NCI-H1694 treated with DMSO at 0.1 percent for 48 hours (cell line): ENCODE measurements around the gene MLXIPL.
"Not testable (repeated sequence)": the region's sequence is repeated elsewhere in the genome, so short reads cannot be mapped to it uniquely, and the experiment has no call there.

Source experiments
- DNase-seq: peaks from one replicate; lab custom pipeline; 2025; lab: John Stamatoyannopoulos, UW

MLXIPL gene

DNA sequence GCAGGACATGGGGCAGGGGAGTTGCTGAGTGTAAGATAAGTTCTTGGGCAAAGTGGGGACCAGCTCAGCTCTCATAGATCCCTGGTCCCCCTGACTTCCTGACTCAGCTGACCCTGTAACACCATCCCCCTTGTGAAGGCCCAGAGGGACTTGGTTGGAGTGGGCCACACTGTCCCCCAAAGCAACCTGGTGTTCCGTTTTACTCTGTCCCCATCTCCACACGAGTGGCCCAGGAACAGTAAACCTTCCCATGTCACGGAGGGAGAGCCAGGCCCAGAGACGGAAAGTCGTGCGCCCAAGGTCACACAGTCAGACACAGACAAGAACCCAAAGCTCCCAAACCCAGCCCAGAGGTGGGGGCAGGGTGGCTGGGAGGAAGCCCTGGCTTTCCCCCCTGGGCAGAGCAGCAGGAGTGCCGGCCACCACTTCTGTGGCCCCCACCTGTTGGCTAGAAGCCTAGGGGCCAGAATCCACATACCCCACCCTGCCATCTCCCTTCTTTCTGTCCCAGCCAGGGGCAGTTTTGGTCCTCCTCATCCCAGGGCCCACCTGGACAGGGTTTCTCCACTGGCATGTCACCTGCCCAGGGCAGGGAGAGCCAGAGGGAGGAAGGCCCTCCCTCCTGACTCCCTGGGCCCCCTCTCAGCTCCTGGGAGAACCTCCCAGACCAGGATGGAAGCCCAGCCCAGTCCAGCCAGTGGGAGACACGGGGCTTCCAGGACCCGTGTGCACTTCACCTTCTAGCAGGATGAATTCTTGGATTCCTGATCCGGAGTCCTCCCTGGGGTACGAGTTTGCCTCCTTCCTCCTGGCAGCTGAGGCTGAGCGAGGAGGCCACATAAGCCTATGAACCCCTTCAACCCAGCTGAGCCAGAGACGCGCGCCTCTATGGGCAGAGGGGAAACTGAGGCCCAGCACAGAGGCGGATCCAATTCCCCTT is 22.7 kb upstream of the MLXIPL start:
- no peak for DNase-seq

DNA sequence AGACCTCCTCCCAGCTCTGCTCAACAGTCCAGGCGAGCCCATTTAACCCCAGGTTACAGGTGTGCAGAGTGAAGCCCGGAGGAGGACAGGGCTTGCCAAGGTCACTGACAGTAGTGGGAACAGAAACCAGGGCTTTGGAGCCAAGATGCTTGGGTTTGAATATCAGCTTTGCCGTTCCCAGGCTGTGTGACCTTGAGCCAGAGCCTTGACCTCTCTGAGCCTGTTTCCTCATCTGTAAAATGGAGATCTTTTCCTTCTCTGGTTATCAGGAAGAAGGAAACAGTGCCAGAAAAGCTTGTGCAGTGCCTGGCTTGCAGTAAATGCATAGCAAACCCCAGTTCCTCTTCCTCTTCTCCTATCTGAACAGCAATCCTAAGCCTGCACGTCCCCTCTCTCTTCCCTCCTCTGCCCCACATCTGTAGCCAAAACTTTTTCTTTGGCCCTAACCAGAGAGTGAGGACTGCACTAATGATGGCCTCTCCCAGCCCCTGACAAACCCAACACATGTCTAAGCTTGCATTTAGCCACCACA is 21.4 kb upstream of the MLXIPL start:
- DNase-seq = no peak

DNA sequence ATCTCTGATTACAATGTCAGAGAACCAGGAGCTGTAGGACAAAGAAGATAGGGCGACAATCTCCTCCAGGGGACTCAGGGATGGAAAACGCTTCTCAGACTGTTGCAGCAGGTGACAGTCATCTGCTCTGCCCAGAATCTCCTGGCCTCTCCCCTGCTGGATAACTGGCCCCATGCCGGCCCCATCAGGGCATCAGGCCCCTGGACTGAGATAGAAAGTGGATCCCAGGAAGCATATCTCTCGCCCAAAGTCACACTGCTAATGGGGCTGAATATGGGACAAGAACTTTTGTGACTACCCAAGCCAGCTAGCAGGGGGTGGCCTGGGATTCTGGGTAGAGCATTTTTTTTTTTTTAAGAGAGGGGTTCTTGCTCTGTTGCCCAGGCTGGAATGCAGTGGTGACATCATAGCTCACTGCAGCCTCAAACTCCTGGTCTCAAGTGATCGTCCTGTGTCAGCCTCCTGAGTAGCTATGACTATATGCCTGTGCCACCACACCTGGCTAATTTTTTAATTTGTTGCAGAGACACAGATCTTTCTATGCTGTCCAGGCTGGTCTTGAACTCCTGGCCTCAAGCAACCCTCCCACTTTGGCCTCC is 20.5 kb upstream of the MLXIPL start:
- DNase-seq = no peak

DNA sequence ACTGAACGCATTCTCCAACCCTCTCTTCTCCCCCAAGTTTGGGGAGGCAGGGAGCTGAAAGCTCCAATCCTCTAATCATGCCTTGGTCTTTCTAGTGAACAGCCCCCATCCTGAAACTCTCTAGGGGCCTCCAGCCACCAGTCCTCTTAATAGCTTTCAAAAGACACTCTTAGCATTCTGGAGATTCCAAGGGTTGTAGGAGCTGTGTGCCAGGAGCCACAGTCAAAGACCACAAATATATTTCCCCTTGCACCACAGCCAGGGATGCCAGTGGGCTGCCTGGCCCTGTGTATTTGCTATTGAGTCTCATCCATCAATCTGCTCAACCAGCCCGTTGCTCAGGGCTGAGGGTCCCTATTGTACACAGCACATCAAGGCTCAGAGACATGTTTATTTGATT is 18.5 kb upstream of the MLXIPL start:
- no peak for DNase-seq

- no peak for DNase-seq
Observed at GRCh38 chr7:73638911-73639310, 14.6 kb upstream of the MLXIPL start.

DNA sequence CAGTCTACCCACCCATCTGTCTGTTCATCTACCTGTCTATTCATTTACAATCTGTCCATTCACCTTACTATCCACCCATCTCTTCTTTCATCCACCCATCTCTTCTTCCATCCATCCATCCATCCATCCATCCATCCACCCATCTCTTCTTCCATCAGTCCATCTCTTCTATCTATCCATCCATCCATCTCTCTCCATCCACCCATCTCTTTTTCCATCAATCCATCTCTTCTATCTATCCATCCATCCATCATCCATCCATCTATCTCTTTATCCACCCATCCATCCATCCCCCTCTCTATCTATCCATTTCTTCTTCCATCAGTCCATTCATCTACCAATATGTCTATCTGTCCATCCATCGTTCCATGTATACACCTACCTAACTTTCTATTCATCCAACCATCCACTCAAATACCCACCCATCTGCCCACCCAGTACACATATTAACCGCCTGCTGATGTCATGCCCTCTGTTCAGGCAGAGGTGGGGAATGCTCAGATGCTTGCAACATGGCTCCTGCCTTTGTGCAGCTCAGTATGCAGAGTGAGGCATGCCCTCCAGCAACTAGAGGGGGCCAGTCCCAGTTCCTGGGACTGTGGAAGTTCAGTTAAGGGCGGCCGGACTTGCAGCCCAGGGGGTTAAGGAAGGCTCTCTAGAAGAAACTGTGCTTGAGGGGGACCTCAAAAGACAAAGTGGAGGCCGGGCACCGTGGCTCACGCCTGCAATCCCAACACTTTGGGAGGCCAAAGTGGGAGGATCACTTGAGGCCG is 11.3 kb upstream of the MLXIPL start:
- DNase-seq = no peak

- no peak for DNase-seq
Observed at GRCh38 chr7:73633844-73634243, 9.5 kb upstream of the MLXIPL start.

DNA sequence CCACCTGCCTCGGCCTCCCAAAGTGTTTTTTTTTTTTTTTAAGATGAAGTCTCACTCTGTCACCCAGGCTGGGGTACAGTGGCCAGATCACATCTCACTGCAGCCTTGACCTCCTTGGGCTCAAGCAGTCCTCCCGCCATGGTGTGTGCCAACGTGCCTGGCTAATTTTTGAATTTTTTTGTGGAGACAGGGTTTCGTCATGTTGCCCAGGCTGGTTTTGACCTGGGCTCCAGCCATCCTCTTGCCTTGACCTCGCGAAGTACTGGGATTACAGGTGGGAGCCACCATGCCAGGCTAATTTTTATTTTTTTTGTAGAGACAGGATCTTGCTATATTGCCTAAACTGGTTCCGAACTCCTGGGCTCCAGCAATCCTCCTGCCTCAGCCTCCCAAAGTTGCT is 9.0 kb upstream of the MLXIPL start:
- no peak for DNase-seq

DNA sequence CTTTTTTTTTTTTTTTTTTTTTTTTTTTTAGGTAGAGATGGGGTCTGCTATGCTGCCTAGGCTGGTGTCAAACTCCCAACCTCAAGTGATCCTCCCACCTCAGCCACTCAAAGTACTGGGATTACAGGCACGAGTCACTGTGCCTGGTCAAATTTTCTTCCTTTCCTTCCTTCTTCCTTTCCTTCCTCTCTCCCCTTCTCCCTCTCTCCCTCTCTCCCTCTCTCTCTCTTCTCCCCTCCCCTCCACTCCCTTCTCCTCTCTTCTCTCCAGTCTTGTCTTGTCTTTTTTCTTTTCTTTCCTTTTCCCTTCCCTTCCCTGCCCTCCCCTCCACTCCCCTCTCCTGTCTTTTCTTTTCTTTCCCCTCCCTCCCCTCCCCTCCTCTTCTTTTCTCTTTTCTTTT is 7.2 kb upstream of the MLXIPL start:
- DNase-seq = no peak

DNA sequence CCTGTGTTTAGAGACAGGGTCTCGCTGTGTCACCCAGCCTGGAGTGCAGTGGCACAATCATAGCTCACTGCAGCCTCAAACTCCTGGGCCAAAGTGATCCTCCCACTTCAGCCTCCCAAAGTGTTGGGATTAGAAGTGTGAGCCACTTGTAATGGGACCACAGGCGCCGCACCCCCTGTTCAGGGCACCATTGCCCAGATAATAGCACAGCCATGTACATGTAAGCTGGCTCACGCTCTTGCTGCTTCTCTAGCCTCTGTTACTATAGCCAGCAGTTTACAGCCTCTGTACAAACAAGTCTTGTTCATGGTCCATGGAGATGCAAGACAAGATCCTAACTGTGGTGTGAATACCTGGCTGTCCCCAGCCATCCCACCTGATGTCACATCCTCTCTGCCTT is 4.2 kb upstream of the MLXIPL start:
- no peak for DNase-seq

- peak; percentile 81 for DNase-seq
Observed at GRCh38 chr7:73626814-73627213, 2.5 kb upstream of the MLXIPL start.

- no peak for DNase-seq
Observed at GRCh38 chr7:73625276-73625675, 954 bp upstream of the MLXIPL start.

GRCh38 chr7:73624669-73625001 is 313 bp upstream of the MLXIPL start:
- no peak for DNase-seq

DNA sequence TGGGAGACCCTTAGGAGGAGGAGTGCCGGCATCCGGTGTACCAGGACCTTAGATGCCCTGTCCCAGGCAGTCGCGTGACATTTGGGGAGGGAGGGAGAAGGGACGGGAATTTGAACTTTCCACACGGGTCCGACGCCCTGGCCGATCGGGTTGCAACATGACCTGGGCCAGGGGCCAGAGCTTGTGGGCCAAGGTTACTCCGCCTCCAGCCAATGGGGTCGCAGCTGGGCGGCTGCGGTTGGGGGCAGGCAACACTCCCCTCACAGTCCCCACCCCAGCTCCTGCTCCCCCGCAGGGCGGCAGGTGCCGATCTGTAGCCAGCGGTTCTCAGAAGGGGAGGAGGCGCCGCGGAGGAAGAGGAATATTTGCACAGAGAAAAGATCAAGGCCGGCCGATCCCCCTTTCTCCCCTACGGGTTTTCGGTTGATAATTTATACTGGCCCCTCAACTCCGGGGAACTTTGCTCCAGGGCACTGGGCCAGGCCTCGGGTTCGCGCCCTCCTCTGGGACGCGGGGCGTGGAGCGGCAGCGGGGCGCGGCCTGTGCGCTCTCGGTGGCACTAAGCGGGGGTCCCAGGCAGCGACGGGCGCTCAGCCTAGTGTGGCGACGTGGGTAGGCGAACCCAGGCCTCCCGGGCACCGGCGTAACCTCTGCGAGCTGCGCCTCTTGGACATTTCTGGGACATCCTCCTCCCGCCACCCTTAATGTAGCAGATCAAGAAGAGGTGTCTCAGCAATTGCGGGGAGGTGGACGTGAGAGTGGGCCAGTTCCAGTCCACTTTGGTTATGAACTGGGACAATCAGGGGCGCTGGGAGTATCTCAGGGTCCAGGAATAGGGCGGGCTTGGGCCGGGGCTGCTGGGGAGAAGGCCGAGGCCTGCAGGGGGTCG is 1.2 kb downstream of the MLXIPL start:
- no peak for DNase-seq

GRCh38 chr7:73622527-73622908 is 1.8 kb downstream of the MLXIPL start:
- no peak for DNase-seq

DNA sequence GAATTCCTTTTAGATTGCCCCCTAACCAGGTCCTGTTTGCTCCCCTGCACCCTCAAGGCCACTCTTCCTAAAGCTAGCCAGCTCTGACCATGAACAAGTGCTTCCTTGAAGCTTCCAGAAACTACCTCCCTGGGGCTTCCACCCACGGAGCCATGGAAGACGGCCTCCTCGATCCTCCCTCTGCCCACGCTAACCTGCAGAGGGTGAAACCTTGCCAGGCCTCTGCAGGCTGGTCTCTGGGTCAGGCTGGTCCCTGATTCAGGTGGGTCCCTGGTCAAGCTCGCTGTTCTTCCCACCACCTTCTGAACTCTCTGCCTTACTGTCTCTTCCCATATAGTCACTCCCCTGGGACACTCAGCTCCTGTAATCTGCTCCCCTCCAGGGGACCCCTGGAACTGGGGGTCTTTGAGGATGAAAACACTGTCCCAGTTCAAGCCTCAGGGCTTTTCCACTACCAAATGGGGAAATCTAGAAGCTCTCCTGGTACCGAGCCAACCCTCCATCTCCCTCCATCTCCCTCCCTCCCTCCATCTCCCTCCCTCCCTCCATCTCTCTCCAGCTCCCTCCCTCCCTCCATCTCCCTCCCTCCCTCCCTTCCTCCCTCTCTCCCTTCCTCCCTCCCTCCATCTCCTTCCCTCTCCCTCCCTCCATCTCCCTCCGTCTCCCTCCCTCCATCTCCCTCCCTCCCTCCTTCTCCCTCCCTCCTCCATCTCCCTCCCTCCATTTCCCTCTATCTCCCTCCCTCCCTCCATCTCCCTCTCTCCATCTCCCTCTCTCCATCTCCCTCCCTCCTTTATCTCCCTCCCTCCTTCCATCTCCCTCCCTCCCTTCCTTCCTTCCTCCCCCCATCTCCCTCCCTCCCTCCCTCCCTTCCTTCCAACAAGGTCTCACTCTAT is 2.9 kb downstream of the MLXIPL start:
- DNase-seq = no peak

DNA sequence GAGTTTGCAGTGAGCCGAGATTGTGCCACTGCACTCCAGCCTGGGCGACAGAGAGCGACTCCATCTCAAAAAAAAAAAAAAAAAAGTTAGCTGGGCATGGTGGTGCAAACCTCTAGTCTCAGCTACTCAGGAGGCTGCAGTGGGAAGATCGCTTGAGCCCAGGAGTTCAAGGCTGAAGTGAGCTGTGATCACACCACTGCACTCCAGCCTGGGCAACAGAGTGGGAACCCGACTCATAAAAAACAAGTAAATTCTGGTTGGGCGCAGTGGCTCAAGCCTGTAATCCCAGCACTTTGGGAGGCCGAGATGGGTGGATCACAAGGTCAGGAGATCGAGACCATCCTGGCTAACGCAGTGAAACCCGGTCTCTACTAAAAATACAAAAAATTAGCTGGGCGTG is 4.9 kb downstream of the MLXIPL start:
- not testable (repeated sequence) for DNase-seq

- peak; percentile 81 for DNase-seq
Observed at GRCh38 chr7:73618538-73618937, 5.8 kb downstream of the MLXIPL start.

DNA sequence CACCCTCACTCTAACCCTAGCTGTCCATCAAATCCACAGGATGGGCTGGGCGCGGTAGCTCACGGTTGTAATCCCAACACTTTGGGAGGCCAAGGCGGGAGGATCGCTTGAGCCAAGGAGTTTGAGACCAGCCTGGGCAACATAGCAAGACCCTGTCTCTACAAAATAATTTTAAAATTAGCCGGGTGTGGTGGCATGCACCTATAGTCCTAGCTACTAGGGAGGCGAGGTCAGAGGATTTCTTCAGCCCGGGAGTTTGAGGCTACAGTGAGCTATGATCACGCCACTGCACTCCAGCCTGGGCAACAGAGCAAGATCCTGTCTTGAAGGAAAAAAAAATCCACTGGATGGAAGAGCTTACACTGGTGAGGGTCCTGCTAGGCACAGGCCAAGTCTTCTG is 6.8 kb downstream of the MLXIPL start:
- DNase-seq = not testable (repeated sequence)

GRCh38 chr7:73615886-73616285 is 8.4 kb downstream of the MLXIPL start:
- peak; percentile 60 for DNase-seq

- not testable (repeated sequence) for DNase-seq
Observed at GRCh38 chr7:73614937-73615336, 9.4 kb downstream of the MLXIPL start.
